Myocyte (in vitro differentiated cells): ENCODE data around the gene SLC25A1. TPM values are rescaled to one million over a fixed set of nuclear protein-coding genes. Genes with fewer than 3 reads are reported as not detected.

Source experiments
- DNase-seq: peaks from one replicate; pipeline ENCODE4 v3.0.0-alpha.2; 2012; ENCODE audit warnings: low read depth
- total RNA-seq: library from RNA; depleted of rRNA; stranded (reverse); fragments of >200 nt; gene quantifications from 2 replicates; pipeline ENCODE4 v1.2.3, GENCODE V29; 2014

The SLC25A1 gene
- total RNA-seq, 1 donor from 2014 or later = 36.2 TPM

GRCh38 chr22:19139974-19140373 lies 38.6 kb downstream of the SLC25A1 start:
- DNase-seq = no peak

GRCh38 chr22:19139001-19139356 lies 39.6 kb downstream of the SLC25A1 start:
- no peak for DNase-seq

- peak; percentile 55 for DNase-seq
These were observed 40.1 kb downstream of the SLC25A1 start for GRCh38 chr22:19138217-19139000.

- DNase-seq = no peak
These were observed 40.9 kb downstream of the SLC25A1 start for GRCh38 chr22:19137384-19138216.

GRCh38 chr22:19136915-19137314 lies 41.6 kb downstream of the SLC25A1 start:
- no peak for DNase-seq

- DNase-seq = no peak
These were observed 43.7 kb downstream of the SLC25A1 start for GRCh38 chr22:19134874-19135273.

- no peak for DNase-seq
These were observed 44.2 kb downstream of the SLC25A1 start for GRCh38 chr22:19134176-19134831.

GRCh38 chr22:19133561-19133960 lies 45.0 kb downstream of the SLC25A1 start:
- DNase-seq = no peak

- DNase-seq = no peak
These were observed 45.7 kb downstream of the SLC25A1 start for GRCh38 chr22:19132693-19133400.

- no peak for DNase-seq
These were observed 46.4 kb downstream of the SLC25A1 start for GRCh38 chr22:19132153-19132552.

- DNase-seq = no peak
These were observed 46.9 kb downstream of the SLC25A1 start for GRCh38 chr22:19131685-19132015.

- no peak for DNase-seq
These were observed 47.4 kb downstream of the SLC25A1 start, which contains the start of gene TSSK2 for GRCh38 chr22:19130959-19131684. Gene TSSK2, plus strand, starts transcription at chr22:19131308. Its CDS starts 92 bp downstream, at chr22:19131400.

GRCh38 chr22:19129871-19130270 lies 48.7 kb downstream of the SLC25A1 start:
- no peak for DNase-seq

GRCh38 chr22:19128946-19129727 lies 49.4 kb downstream of the SLC25A1 start:
- no peak for DNase-seq

GRCh38 chr22:19128009-19128401 lies 50.5 kb downstream of the SLC25A1 start:
- DNase-seq = no peak

- DNase-seq = no peak
These were observed 51.1 kb downstream of the SLC25A1 start for GRCh38 chr22:19127329-19128008.

- no peak for DNase-seq
These were observed 51.9 kb downstream of the SLC25A1 start for GRCh38 chr22:19126309-19127273.
